Lung (tissue), 12 donors: ENCODE data around the gene TWIST1. TPM values are rescaled to one million over a fixed set of nuclear protein-coding genes. Genes with fewer than 3 reads are reported as not detected.

ENCODE experiments used
- ATAC-seq: fragments of 200-7000 bp; cut with Tn5 transposase; one replicate; pipeline ENCODE4 v1.9.1; 2020; ENCODE audit warnings: moderate number of reproducible peaks; ENCODE audit not compliant: insufficient read depth, low FRiP score
- DNase-seq, 3 donors: peaks; one replicate each; pipeline ENCODE4 v3.0.0-alpha.2; 2013 to 2017
- H3K27ac ChIP-seq, 2 donors: one replicate each; pipeline ENCODE4 v1.5.1; 2013; ENCODE audit warnings: mild to moderate bottlenecking in 2 of 2, moderate library complexity in 2 of 2, control low read depth in 1 of 2, inconsistent platforms in 1 of 2, low read depth in 1 of 2, low read length in 1 of 2
- H3K27me3 ChIP-seq, 3 donors: one replicate each; pipeline ENCODE4 v1.5.1; 2013; ENCODE audit warnings: low read length in 2 of 3; ENCODE audit not compliant: control insufficient read depth in 3 of 3, insufficient read depth in 3 of 3
- H3K36me3 ChIP-seq, 4 donors: one replicate each; pipeline ENCODE4 v1.5.1; 2013; ENCODE audit warnings: low read length in 4 of 4, mild to moderate bottlenecking in 1 of 4, moderate library complexity in 1 of 4; ENCODE audit not compliant: control insufficient read depth in 4 of 4, insufficient read depth in 4 of 4
- H3K4me1 ChIP-seq, 5 donors: one replicate each; pipeline ENCODE4 v1.5.1; 2013; ENCODE audit warnings: low read length in 5 of 5, mild to moderate bottlenecking in 2 of 5, moderate library complexity in 1 of 5; ENCODE audit not compliant: control insufficient read depth in 5 of 5, insufficient read depth in 5 of 5
- H3K4me3 ChIP-seq: one replicate; pipeline ENCODE4 v1.5.1; 2013; ENCODE audit warnings: mild to moderate bottlenecking, control low read depth, moderate library complexity
- H3K9ac ChIP-seq, 2 donors: one replicate each; pipeline ENCODE4 v1.5.1; 2013; ENCODE audit warnings: low read length in 2 of 2, control low read depth in 1 of 2; ENCODE audit not compliant: insufficient read depth in 1 of 2
- H3K9me3 ChIP-seq, 4 donors: one replicate each; pipeline ENCODE4 v1.5.1; 2013; ENCODE audit warnings: low read length in 3 of 4, mild to moderate bottlenecking in 1 of 4, moderate library complexity in 1 of 4; ENCODE audit not compliant: control insufficient read depth in 4 of 4, insufficient read depth in 3 of 4
- CTCF ChIP-seq: IDR thresholded peaks from 2 replicates; pipeline ENCODE4 v1.5.1; 2012; ENCODE audit warnings: mild to moderate bottlenecking; ENCODE audit errors: control extremely low read depth, extremely low read depth
- WGBS, 2 donors: extraction: QIAGEN DNeasy Blood & Tissue Kit; methylation state at CpG; one replicate each; pipeline ENCODE4 v1.1.7; 2013; 5-methylcytosine and 5-hydroxymethylcytosine counted together
- polyA plus RNA-seq, 2 donors: library from polyadenylated mRNA; stranded (reverse); fragments of 200-250 nt; gene quantifications; one replicate each; pipeline ENCODE4 v1.2.1, GENCODE V29; 2013
- total RNA-seq, 2 donors: library from RNA; depleted of rRNA in 1 of 2; stranded (reverse); fragments of >200 nt in 1 of 2; gene quantifications; one replicate each; pipeline ENCODE4 v1.2.1, GENCODE V29; 2014 to 2021
- donor health status: control.
- donor health status: control.
- donor health status: Bipolar disorder and iron deficiency.
- donor health status: healthy.
- donor health status: DM: yes; HTN: yes; CAD: no.

Gene TWIST1
- total and polyA plus RNA-seq, 4 donors: 0.27 to 0.77 (median 0.65) TPM

- Histone ChIP-seq H3K4me3 (no peak overlapping the region), H3K36me3 (no peaks in the 10 kb centered on the region), H3K9ac (no peak overlapping the region), H3K9me3 (no peaks in the 10 kb centered on the region), H3K4me1 (peaks cover 0 to 4% (median 0%) of the 10 kb centered on the region in 5 donors), H3K27ac (no peak overlapping the region), H3K27me3 (peaks cover 13 to 50% (median 47%) of the 10 kb centered on the region in 3 donors)
- DNase-seq (no peak), ATAC-seq (no peak)
- TF ChIP-seq CTCF: no peak
- WGBS, 2 donors: 80 to 90% methylated on average over 1 of the region's 1 CpG
These were observed 16.0 kb downstream of the TWIST1 start for GRCh38 chr7:19101472-19101871.

GRCh38 chr7:19099924-19100323 lies 17.5 kb downstream of the TWIST1 start:
- 70 to 71% methylated on average over 2 of the region's 2 CpGs for WGBS, 2 donors
- no peak for TF ChIP-seq CTCF
- Histone ChIP-seq H3K9me3 (no peaks in the 10 kb centered on the region), H3K36me3 (no peaks in the 10 kb centered on the region), H3K9ac (no peak overlapping the region), H3K4me1 (no peaks in the 10 kb centered on the region), H3K4me3 (no peak overlapping the region), H3K27ac (no peak overlapping the region), H3K27me3 (peaks cover 10 to 35% (median 32%) of the 10 kb centered on the region in 3 donors)
- DNase-seq (no peak), ATAC-seq (no peak)

- no peaks in the 10 kb centered on the region for H3K9me3 ChIP-seq
- DNase-seq (no peak), ATAC-seq (no peak)
- no peak overlapping the region for H3K4me3 ChIP-seq
- TF ChIP-seq CTCF: no peak
- peaks cover 10 to 28% (median 24%) of the 10 kb centered on the region in 3 donors for H3K27me3 ChIP-seq
- no peaks in the 10 kb centered on the region for H3K36me3 ChIP-seq
- no peak overlapping the region for H3K27ac ChIP-seq
- WGBS, 2 donors: 87 to 88% methylated on average over 3 of the region's 3 CpGs
- no peak overlapping the region for H3K9ac ChIP-seq
- no peaks in the 10 kb centered on the region for H3K4me1 ChIP-seq
These were observed 18.2 kb downstream of the TWIST1 start for GRCh38 chr7:19099194-19099593.

- Histone ChIP-seq H3K27me3 (peaks cover 10 to 26% (median 20%) of the 10 kb centered on the region in 3 donors), H3K27ac (no peak overlapping the region), H3K9ac (no peak overlapping the region), H3K36me3 (no peaks in the 10 kb centered on the region), H3K4me3 (no peak overlapping the region), H3K9me3 (no peaks in the 10 kb centered on the region), H3K4me1 (no peaks in the 10 kb centered on the region)
- WGBS, 2 donors: 87 to 93% methylated on average over 1 of the region's 1 CpG
- ATAC-seq (no peak), DNase-seq (no peak)
- no peak for TF ChIP-seq CTCF
These were observed 18.9 kb downstream of the TWIST1 start for GRCh38 chr7:19098510-19098909.
